GM12878 (cell line): Measurements from ENCODE around the gene C4orf33.

Source experiments
- BACH1 ChIP-seq: fragments of 450-650 bp; IDR thresholded peaks from 2 replicates; pipeline ENCODE4 v1.6.1; 2017; ENCODE audit warnings: mild to moderate bottlenecking, borderline replicate concordance
- CEBPB ChIP-seq, 2 experiments: fragments of 150-350 bp in 1 of 2; IDR thresholded peaks; 2 replicates each; pipeline ENCODE4 v1.6.1; 2012 to 2014; ENCODE audit warnings: low read depth in 2 of 2, low read length in 2 of 2, borderline replicate concordance in 1 of 2, inconsistent platforms in 1 of 2
- CHD1 ChIP-seq: IDR thresholded peaks from 2 replicates; pipeline ENCODE4 v1.6.1; 2012; ENCODE audit warnings: low read depth, low read length, improper control_type of control experiment
- IRF4 ChIP-seq: IDR thresholded peaks from 2 replicates; pipeline ENCODE4 v1.6.1; 2011; ENCODE audit warnings: low read depth, low read length
- POLR2AphosphoS5 ChIP-seq: IDR thresholded peaks from 2 replicates; pipeline ENCODE4 v1.6.1; 2011; ENCODE audit warnings: mild to moderate bottlenecking, low read length, inconsistent platforms
- RAD21 ChIP-seq: IDR thresholded peaks from 2 replicates; pipeline ENCODE4 v1.6.1; 2011; ENCODE audit warnings: mild to moderate bottlenecking, low read depth, low read length, moderate library complexity; ENCODE audit not compliant: insufficient read depth
- TF ChIP-seq, protein P1 (sequence below), 3 experiments: IDR thresholded peaks in 2 of 3; conservative IDR thresholded peaks in 1 of 3; 2 replicates each; pipeline ENCODE4 v1.5.1; 2011; ENCODE audit warnings: low read depth in 3 of 3, low read length in 3 of 3, mild to moderate bottlenecking in 3 of 3, control low read depth in 2 of 3, moderate library complexity in 2 of 3, inconsistent platforms in 1 of 3, mixed read lengths in 1 of 3; ENCODE audit not compliant: control insufficient read depth in 2 of 3, insufficient read depth in 1 of 3; ENCODE audit errors: extremely low read depth in 1 of 3

DNA sequence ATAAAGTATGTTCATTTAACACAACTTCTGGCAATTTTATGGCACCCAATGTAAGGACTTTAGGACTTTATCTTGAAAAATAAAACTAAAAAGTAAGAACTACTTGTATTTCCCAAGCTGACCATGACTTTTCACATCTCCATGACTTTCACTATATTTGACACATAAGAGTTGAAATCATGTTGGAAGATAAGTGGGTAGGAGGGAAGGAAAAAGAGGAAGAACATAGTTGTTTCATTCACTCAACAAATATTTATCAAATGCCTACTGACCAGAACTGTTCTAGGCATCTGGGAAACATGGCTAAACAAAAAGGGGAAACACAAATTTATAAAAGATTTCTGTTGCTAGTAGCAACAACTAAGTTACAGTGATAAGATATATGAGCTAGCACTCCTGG, 18.6 kb upstream of the C4orf33 start:
- TF ChIP-seq RAD21: no peak
- no peak for TF ChIP-seq CHD1
- TF ChIP-seq POLR2AphosphoS5: no peak
- no peak for TF ChIP-seq IRF4
- no peak for TF ChIP-seq CEBPB (IDR thresholded peaks at IDR 0.05; ENCODE audit: borderline replicate concordance in 1 of 2, low read depth in 2 of 2, low read length in 2 of 2)
- TF ChIP-seq, protein P1, sequence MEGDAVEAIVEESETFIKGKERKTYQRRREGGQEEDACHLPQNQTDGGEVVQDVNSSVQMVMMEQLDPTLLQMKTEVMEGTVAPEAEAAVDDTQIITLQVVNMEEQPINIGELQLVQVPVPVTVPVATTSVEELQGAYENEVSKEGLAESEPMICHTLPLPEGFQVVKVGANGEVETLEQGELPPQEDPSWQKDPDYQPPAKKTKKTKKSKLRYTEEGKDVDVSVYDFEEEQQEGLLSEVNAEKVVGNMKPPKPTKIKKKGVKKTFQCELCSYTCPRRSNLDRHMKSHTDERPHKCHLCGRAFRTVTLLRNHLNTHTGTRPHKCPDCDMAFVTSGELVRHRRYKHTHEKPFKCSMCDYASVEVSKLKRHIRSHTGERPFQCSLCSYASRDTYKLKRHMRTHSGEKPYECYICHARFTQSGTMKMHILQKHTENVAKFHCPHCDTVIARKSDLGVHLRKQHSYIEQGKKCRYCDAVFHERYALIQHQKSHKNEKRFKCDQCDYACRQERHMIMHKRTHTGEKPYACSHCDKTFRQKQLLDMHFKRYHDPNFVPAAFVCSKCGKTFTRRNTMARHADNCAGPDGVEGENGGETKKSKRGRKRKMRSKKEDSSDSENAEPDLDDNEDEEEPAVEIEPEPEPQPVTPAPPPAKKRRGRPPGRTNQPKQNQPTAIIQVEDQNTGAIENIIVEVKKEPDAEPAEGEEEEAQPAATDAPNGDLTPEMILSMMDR (IDR thresholded peaks at IDR 0.05 in 2 of 3, conservative IDR thresholded peaks at IDR 0.05 in 1 of 3; ENCODE audit: control insufficient read depth in 2 of 3, extremely low read depth in 1 of 3, insufficient read depth in 1 of 3, low read depth in 3 of 3, low read length in 3 of 3): no peak
- TF ChIP-seq BACH1: no peak
